ENCODE data around the gene HIP1R.

DNA sequence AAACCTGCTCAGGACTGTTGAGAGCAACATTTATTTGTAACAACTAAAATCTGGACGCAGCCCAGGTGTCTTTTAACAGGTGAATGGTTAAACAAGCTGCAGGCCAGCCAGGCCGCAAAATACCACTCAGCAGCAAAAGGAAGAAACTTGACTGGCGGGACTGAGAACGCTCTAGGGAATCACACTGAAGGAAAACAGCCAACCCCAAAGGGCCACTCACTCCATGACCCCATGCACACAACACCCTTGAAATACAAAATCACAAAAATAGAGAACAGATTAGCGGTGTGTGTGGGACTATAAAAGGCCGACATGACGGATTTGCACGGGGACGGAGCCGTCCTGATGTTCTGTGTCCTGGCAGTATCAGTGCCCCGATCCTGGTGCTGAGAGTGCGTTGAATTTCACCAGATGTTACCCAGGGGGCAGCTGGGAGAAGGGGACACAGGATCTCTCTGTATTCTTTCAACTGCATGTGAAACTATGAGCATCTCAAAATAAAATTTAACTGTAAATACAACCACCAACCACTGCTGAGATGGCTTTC is 37.6 kb downstream of the HIP1R start:
- no peak for TF ChIP-seq EZH2 (IDR thresholded peaks at IDR 0.05; ENCODE audit: insufficient read depth, low read length)
- TF ChIP-seq, protein P1, sequence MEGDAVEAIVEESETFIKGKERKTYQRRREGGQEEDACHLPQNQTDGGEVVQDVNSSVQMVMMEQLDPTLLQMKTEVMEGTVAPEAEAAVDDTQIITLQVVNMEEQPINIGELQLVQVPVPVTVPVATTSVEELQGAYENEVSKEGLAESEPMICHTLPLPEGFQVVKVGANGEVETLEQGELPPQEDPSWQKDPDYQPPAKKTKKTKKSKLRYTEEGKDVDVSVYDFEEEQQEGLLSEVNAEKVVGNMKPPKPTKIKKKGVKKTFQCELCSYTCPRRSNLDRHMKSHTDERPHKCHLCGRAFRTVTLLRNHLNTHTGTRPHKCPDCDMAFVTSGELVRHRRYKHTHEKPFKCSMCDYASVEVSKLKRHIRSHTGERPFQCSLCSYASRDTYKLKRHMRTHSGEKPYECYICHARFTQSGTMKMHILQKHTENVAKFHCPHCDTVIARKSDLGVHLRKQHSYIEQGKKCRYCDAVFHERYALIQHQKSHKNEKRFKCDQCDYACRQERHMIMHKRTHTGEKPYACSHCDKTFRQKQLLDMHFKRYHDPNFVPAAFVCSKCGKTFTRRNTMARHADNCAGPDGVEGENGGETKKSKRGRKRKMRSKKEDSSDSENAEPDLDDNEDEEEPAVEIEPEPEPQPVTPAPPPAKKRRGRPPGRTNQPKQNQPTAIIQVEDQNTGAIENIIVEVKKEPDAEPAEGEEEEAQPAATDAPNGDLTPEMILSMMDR (IDR thresholded peaks at IDR 0.05; ENCODE audit: insufficient read depth, low read depth, low read length), result no peak

Data from astrocyte (in vitro differentiated cells and primary cell).